H1 (cell line): Measurements from ENCODE around the gene CNR2. TPM values are rescaled to one million over a fixed set of nuclear protein-coding genes. Genes with fewer than 3 reads are reported as not detected.

Experiments
- ATF2 ChIP-seq: IDR thresholded peaks from 2 replicates; pipeline ENCODE4 v1.6.1; 2012; ENCODE audit warnings: low read length, inconsistent platforms
- BCL11A ChIP-seq, 2 experiments: IDR thresholded peaks; one replicate each; pipeline ENCODE4 v1.6.1; 2011; ENCODE audit warnings: low read depth in 2 of 2, low read length in 2 of 2, mild to moderate bottlenecking in 2 of 2
- JUND ChIP-seq: IDR thresholded peaks from 2 replicates; pipeline ENCODE4 v1.6.1; 2011; ENCODE audit warnings: mild to moderate bottlenecking, improper control_type of control experiment, low read length
- SIN3A ChIP-seq, 2 experiments: IDR thresholded peaks in 1 of 2; conservative IDR thresholded peaks in 1 of 2; 2 replicates each; pipeline ENCODE4 v1.6.1; 2011 to 2012; ENCODE audit warnings: low read length in 2 of 2, improper control_type of control experiment in 1 of 2, low read depth in 1 of 2, mild to moderate bottlenecking in 1 of 2
- SIRT6 ChIP-seq: IDR thresholded peaks from one replicate; pipeline ENCODE4 v1.7.1; 2012; ENCODE audit warnings: low read length, inconsistent platforms
- TAF7 ChIP-seq: optimal IDR thresholded peaks from 2 replicates; pipeline ENCODE3; 2011; ENCODE audit warnings: low read depth, mild to moderate bottlenecking, inconsistent platforms, low read length, moderate library complexity, borderline replicate concordance
- YY1 ChIP-seq: IDR thresholded peaks from 2 replicates; pipeline ENCODE4 v1.6.1; 2011; ENCODE audit warnings: low read depth, mild to moderate bottlenecking, low read length
- polyA plus RNA-seq, 7 experiments: library from polyadenylated mRNA; depleted of rRNA in 3 of 7; stranded (reverse) in 5 of 7; unstranded in 2 of 7; fragments of >200 nt in 5 of 7; fragments of 200-250 nt in 2 of 7; gene quantifications; 1 replicate in 5 of 7; 2 replicates in 1 of 7; 4 replicates in 1 of 7; pipeline versions ENCODE4 v1.2.1 to v1.2.3, GENCODE V29; 2011 to 2013; ENCODE audit warnings: missing spikeins in 2 of 7, mixed read lengths in 2 of 7
- total RNA-seq: library from RNA; stranded (reverse); fragmentation: NEBNext Ultra II Directional; extraction: Animal tissue kit (Norgen Biotek cat#: 25700); gene quantifications from 2 replicates; pipeline ENCODE4 v1.2.1, GENCODE V29; 2021

Gene CNR2
- total and polyA plus RNA-seq, 2 of the 8 experiments (the other 6 are each of a cell fraction or from before 2014, with no cell fraction given): not detected

GRCh38 chr1:23910144-23910543, 3.0 kb downstream of the CNR2 start (continued):
- TF ChIP-seq ATF2 (no peak), YY1 (no peak), JUND (no peak), TAF7 (no peak), SIRT6 (no peak), BCL11A (IDR thresholded peaks at IDR 0.05; ENCODE audit: low read depth in 2 of 2, low read length in 2 of 2) (no peak), SIN3A (conservative IDR thresholded peaks at IDR 0.05 in 1 of 2, IDR thresholded peaks at IDR 0.05 in 1 of 2; ENCODE audit: low read depth in 1 of 2, low read length in 2 of 2) (no peak)
- TF ChIP-seq, all 59 proteins: peak for 0
